ENCODE measurements around the gene KLHL40.

DNA sequence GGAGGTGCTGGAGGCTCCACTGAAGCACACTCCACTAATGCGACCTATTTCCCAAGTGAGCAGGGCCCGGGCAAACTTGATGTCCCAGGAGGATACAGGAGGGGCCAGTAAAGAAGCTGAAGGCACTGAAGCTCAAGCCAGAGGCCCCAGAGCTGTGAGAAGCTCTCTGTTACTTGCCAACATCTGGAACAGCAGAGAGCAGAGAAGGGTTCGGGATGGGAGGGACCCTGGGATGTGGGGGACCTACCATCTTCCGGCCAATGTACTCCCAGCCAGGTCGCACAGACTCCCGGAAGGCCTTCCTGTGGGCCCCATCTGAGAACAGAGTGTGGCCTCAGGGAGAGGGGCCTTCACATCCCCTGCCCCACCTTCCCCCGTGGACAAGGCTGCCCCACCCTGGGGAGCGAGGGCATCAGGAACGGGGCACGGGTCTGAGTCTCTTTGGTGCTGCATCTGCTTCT, 14.2 kb downstream of the KLHL40 start:
- TF ChIP-seq, protein P1, sequence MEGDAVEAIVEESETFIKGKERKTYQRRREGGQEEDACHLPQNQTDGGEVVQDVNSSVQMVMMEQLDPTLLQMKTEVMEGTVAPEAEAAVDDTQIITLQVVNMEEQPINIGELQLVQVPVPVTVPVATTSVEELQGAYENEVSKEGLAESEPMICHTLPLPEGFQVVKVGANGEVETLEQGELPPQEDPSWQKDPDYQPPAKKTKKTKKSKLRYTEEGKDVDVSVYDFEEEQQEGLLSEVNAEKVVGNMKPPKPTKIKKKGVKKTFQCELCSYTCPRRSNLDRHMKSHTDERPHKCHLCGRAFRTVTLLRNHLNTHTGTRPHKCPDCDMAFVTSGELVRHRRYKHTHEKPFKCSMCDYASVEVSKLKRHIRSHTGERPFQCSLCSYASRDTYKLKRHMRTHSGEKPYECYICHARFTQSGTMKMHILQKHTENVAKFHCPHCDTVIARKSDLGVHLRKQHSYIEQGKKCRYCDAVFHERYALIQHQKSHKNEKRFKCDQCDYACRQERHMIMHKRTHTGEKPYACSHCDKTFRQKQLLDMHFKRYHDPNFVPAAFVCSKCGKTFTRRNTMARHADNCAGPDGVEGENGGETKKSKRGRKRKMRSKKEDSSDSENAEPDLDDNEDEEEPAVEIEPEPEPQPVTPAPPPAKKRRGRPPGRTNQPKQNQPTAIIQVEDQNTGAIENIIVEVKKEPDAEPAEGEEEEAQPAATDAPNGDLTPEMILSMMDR (IDR thresholded peaks at IDR 0.05; ENCODE audit: poor library complexity) = no peak
- TF ChIP-seq EZH2phosphoT487 (IDR thresholded peaks at IDR 0.05; ENCODE audit: low read depth, severe bottlenecking, unreplicated experiment) (no peak), EZH2 (IDR thresholded peaks at IDR 0.05; ENCODE audit: borderline replicate concordance) (no peak)
